Epidermal melanocyte (primary cell): ENCODE data around the gene MCCC2.
"Not testable (repeated sequence)": the region's sequence is repeated elsewhere in the genome, so short reads cannot be mapped to it uniquely, and the experiment has no call there.

Experiments used
- DNase-seq: peaks from one replicate; pipeline ENCODE4 v3.0.0; 2011; ENCODE audit warnings: low spot score; ENCODE audit not compliant: insufficient read length

MCCC2 gene

GRCh38 chr5:71597001-71597400 lies 9.9 kb downstream of the MCCC2 start:
- DNase-seq, result no peak

- DNase-seq, result no peak
Measured at GRCh38 chr5:71600783-71601182, 13.6 kb downstream of the MCCC2 start.

- DNase-seq, result peak; percentile 51
Measured at GRCh38 chr5:71601222-71602026, 14.3 kb downstream of the MCCC2 start.

GRCh38 chr5:71609916-71610315 lies 22.8 kb downstream of the MCCC2 start:
- not testable (repeated sequence) for DNase-seq

- DNase-seq, result no peak
Measured at GRCh38 chr5:71615809-71616208, 28.7 kb downstream of the MCCC2 start.

- no peak for DNase-seq
Measured at GRCh38 chr5:71620630-71621029, 33.5 kb downstream of the MCCC2 start.

GRCh38 chr5:71621268-71621667 lies 34.1 kb downstream of the MCCC2 start:
- DNase-seq, result no peak

GRCh38 chr5:71621741-71622140 lies 34.6 kb downstream of the MCCC2 start:
- no peak for DNase-seq

GRCh38 chr5:71623221-71623794 lies 36.2 kb downstream of the MCCC2 start:
- DNase-seq, result no peak

GRCh38 chr5:71629950-71630349 lies 42.8 kb downstream of the MCCC2 start:
- DNase-seq, result no peak

- DNase-seq, result no peak
Measured at GRCh38 chr5:71631070-71631469, 43.9 kb downstream of the MCCC2 start.

GRCh38 chr5:71632168-71632567 lies 45.0 kb downstream of the MCCC2 start:
- no peak for DNase-seq

- no peak for DNase-seq
Measured at GRCh38 chr5:71633255-71634155, 46.4 kb downstream of the MCCC2 start.

- DNase-seq, result no peak
Measured at GRCh38 chr5:71637133-71637532, 50.0 kb downstream of the MCCC2 start.

GRCh38 chr5:71640408-71640807 lies 53.3 kb downstream of the MCCC2 start:
- no peak for DNase-seq

- no peak for DNase-seq
Measured at GRCh38 chr5:71645030-71645429, 57.9 kb downstream of the MCCC2 start.

- DNase-seq, result not testable (repeated sequence)
Measured at GRCh38 chr5:71650940-71651339, 63.8 kb downstream of the MCCC2 start.

- no peak for DNase-seq
Measured at GRCh38 chr5:71651579-71651978, 64.4 kb downstream of the MCCC2 start.

- no peak for DNase-seq
Measured at GRCh38 chr5:71652349-71652748, 65.2 kb downstream of the MCCC2 start.

- DNase-seq, result no peak
Measured at GRCh38 chr5:71652803-71653543, 65.8 kb downstream of the MCCC2 start.

- DNase-seq, result no peak
Measured at GRCh38 chr5:71658916-71659662, 71.9 kb downstream of the MCCC2 start.
